Activated CD8-positive, alpha-beta memory T cell treated with anti-CD3 and anti-CD28 coated beads, Interleukin-2, amount 10 ng/mL, durations not matched to agents 7 days and 5 days (primary cell): ENCODE data around the gene DYNLT1. TPM values are rescaled to one million over a fixed set of nuclear protein-coding genes. Genes with fewer than 3 reads are reported as not detected.
"Not testable (repeated sequence)": the region's sequence is repeated elsewhere in the genome, so short reads cannot be mapped to it uniquely, and the experiment has no call there.

ENCODE experiments used
- ATAC-seq: fragments of 150-1000 bp; cut with Tn5 transposase; one replicate; pipeline ENCODE4 v1.10.0; 2021; ENCODE audit warnings: moderate library complexity
- CTCF ChIA-PET: fragments of 350-600 bp; sonication (Branson Sonifier 250); formaldehyde crosslinking; loops from one replicate; lab custom pipeline; 2021; ENCODE audit warnings: antibody characterized with exemption; lab: Charles Lee
- DNase-seq: peaks from one replicate; pipeline ENCODE4 v3.0.0-alpha.2; 2020
- H3K27ac Mint-ChIP-seq: one replicate; pipeline ENCODE4 v1.8.0; 2021; ENCODE audit warnings: mild to moderate bottlenecking, mixed read lengths
- H3K27me3 Mint-ChIP-seq: one replicate; pipeline ENCODE4 v1.8.0; 2021; ENCODE audit warnings: mixed read lengths
- H3K36me3 Mint-ChIP-seq: one replicate; pipeline ENCODE4 v1.8.0; 2021; ENCODE audit warnings: mild to moderate bottlenecking, mixed read lengths
- H3K4me1 Mint-ChIP-seq: one replicate; pipeline ENCODE4 v1.8.0; 2021; ENCODE audit warnings: mixed read lengths
- H3K4me3 Mint-ChIP-seq: one replicate; pipeline ENCODE4 v1.8.0; 2021; ENCODE audit warnings: mild to moderate bottlenecking, moderate library complexity, mixed read lengths
- H3K9me3 Mint-ChIP-seq: one replicate; pipeline ENCODE4 v1.8.0; 2022; ENCODE audit warnings: low read depth, mixed read lengths
- total RNA-seq, 2 experiments: library from RNA; stranded (reverse); gene quantifications; one replicate each; pipeline ENCODE4 v1.2.3, GENCODE V29; 2021

DYNLT1 gene
- total RNA-seq, 2 experiments from 2014 or later, result 109 to 120 TPM

DNA sequence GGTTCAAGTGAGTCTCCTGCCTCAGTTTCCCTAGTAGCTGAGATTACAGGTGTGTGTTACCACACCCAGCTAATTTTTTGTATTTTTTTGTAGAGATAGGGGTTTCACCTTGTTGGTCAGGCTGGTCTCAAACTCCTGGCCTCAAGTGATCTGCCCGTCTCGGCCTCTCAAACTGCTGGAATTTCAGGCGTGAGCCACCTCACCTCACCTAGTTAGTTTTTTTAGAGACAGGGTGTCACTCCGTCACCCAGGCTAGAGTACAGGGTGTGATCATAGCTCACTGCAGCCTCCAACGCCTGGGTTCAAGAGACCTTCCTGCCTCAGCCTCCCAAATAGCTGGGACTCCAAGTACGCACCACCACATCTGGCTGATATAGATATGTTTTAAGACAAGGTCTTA lies 28.2 kb upstream of the DYNLT1 start:
- CTCF ChIA-PET, result interaction anchor here (0.9 to 1.7 kb wide), 5 partner anchors 10 to 31 kb away, joined by 3 to 5 read pairs (median 4); no protein-coding TSS in a partner anchor
- no peaks in the 10 kb centered on the region for H3K27me3 Mint-ChIP-seq
- H3K36me3 Mint-ChIP-seq, result peaks cover 64% of the 10 kb centered on the region
- no peaks in the 10 kb centered on the region for H3K9me3 Mint-ChIP-seq
- peaks cover 13% of the 10 kb centered on the region for H3K4me1 Mint-ChIP-seq
- DNase-seq (peak; percentile 4), ATAC-seq (no peak)
- H3K4me3 Mint-ChIP-seq, result no peak overlapping the region
- H3K27ac Mint-ChIP-seq, result no peak overlapping the region

DNA sequence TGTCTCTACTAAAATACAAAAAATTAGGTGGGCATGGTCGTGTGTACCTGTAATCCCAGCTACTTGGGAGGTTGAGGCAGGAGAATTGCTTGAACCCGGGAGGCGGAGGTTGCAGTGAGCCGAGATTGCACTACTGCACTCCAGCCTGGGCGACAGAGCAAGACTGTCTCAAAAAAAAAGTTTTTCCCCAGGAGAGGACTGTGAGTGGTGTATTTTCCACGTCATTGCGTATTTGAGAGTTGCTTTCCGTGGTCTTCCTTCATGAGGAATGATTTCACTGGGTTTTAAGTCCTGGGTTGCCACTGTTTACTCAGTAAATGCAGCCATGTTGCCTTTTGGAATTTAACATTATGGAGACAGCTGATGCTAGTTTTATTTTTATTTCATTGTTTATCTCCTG lies 27.6 kb upstream of the DYNLT1 start:
- CTCF ChIA-PET, result interaction anchor here (1.2 to 1.7 kb wide), 4 partner anchors 10 to 19 kb away, joined by 3 to 5 read pairs (median 4); no protein-coding TSS in a partner anchor
- DNase-seq, ATAC-seq, H3K4me3 Mint-ChIP-seq, H3K27ac Mint-ChIP-seq, H3K9me3 Mint-ChIP-seq, H3K27me3 Mint-ChIP-seq: not testable (repeated sequence)
- H3K36me3 Mint-ChIP-seq, result peaks cover 66% of the 10 kb centered on the region
- peaks cover 11% of the 10 kb centered on the region for H3K4me1 Mint-ChIP-seq

DNA sequence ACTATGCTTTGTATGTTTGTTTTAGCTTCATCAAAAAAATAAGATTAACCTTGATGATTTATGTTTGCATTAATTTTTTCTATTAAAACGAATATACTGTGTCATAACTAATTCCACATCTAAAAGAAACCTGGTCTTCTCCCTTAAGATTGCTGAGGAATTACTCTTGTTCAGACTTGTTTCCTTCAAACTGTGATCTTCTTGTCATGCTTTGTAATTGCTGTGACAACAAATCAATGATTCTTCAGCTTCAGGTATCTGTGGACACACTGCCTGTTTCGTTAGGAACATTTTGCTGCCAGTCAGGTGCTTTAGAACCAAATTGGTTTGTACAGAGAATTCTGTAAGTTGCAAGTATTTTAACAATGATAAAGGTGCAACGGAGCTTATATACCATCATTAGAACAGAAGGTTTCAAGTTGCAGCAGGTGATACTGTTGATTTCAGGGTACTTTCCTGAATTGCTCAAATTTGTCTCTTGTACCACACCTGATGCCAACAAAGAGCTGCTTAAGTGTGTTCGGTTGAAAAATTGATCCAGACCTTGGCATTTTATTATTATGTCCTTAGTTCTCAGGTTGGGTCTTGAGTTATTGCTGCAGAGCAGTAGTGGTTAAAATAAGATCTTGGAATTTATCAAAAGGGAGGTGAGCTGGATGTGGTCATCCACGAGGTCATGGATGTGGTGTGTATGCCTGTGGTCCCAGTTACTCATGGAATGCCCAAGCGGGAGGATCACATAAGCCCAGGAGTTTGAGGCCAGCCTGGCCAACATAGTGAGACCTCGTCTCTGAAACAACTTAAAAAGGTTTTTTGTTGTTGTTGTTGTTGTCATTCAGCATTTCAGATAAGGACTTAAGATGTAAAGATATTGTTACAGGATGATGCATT lies 24.8 kb upstream of the DYNLT1 start:
- CTCF ChIA-PET, result interaction anchor here (1.9 kb wide), 1 partner anchor 10 kb away, joined by 11 read pairs; no protein-coding TSS in a partner anchor

DNA sequence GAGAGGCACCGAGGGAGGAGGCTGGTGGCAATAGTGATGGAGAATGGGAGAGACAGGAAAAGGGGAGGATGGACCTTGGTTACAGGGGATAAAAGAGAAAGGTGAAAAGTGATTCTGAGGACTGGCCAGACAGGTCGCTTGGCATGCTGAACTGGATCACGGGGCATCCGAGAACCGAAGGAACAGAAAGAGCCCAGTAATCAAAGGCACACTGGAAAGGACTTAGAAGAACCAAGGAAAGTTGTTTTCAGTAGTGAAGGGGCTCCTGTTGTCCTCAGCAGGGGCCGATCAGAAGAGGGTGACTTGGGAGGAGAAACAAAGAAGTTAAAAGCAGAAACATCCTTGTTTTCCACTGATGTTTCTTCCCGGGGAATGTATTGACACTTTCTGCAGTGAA lies 24.2 kb upstream of the DYNLT1 start:
- no peak for ATAC-seq
- no peak for DNase-seq
- Mint-ChIP-seq H3K4me1 (peaks cover 16% of the 10 kb centered on the region), H3K9me3 (no peaks in the 10 kb centered on the region), H3K4me3 (no peak overlapping the region), H3K36me3 (peaks cover 63% of the 10 kb centered on the region), H3K27ac (peak overlapping the region; percentile 38), H3K27me3 (no peaks in the 10 kb centered on the region)
- CTCF ChIA-PET, result interaction anchor here (1.9 kb wide), 1 partner anchor 9 kb away, joined by 11 read pairs; no protein-coding TSS in a partner anchor

More for the DNA sequence above, 24.8 kb upstream of the DYNLT1 start:
- Mint-ChIP-seq H3K4me1 (peaks cover 15% of the 10 kb centered on the region), H3K4me3 (no peak overlapping the region), H3K36me3 (peaks cover 66% of the 10 kb centered on the region), H3K27ac (peak overlapping the region; percentile 53), H3K9me3 (no peaks in the 10 kb centered on the region), H3K27me3 (no peaks in the 10 kb centered on the region)
- no peak for ATAC-seq
- DNase-seq, result no peak

DNA sequence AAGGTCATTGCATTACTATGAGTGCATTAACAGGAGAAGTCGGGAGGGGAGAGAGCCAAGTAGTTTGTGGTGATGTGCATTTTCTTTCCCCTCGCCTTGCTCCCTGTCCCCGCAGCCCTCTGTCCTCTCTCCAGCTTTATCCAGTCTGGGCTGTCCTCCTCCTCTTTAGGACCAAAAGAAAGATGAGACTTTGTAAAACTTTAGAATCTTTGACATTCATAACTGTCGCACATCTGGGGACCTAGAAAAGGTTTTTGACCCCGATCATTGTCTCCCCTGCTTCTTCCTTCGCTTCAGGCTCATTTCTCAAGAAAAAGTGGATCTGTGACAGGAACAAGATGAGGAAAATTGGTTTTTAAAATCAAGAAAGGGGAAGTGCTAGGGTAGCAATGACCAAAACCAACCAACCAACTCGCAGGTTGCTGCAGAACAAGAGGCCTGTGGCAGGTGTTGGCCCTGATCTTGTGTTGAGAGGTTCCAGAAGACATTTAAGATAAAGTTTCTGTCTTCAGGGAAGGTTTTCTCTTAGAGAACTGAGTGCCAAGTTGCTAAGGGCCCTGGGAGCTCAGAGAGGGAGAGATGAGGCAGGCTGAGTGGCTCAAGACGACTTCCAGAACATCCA lies 22.9 kb upstream of the DYNLT1 start:
- Mint-ChIP-seq H3K4me3 (no peak overlapping the region), H3K27me3 (no peaks in the 10 kb centered on the region), H3K9me3 (no peaks in the 10 kb centered on the region), H3K36me3 (peaks cover 65% of the 10 kb centered on the region), H3K27ac (peak overlapping the region; percentile 30), H3K4me1 (peaks cover 16% of the 10 kb centered on the region)
- CTCF ChIA-PET, result no interaction called here
- DNase-seq (peak; percentile 25), ATAC-seq (no peak)

DNA sequence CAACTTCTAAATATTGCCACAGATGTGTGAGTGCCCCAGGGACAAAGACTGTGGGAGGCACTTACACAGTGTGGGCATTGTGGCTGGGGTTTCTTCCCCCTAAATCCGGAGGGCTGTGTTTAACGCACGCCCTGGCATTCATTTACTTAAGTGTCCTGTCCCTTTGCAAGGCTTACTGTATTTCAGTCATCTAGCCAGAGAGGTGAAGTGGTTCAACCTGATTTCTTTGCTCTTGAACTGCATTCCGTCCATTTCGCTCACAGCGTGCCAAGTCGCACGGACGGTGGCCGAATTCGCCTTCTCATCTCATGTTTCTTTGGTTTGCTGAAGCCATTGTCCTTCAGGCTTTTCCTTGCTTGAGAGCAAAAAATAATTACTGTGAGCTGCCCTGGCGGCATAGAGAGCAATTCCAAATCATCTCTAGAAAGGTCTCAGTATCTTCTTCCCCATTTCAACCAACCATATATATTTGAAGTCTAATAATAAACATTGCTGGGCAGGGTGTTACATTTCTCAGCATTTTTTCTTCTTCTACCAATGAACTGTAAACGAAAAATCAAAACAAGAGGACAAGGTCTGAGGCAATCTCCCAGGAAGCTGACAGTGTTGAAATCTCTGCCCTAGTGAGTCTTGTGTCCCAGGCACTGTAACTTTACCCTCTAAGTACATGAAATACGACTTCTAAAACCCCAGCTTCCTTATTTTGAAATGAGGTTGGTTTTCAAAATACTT lies 22.3 kb upstream of the DYNLT1 start:
- no peaks in the 10 kb centered on the region for H3K9me3 Mint-ChIP-seq

DNA sequence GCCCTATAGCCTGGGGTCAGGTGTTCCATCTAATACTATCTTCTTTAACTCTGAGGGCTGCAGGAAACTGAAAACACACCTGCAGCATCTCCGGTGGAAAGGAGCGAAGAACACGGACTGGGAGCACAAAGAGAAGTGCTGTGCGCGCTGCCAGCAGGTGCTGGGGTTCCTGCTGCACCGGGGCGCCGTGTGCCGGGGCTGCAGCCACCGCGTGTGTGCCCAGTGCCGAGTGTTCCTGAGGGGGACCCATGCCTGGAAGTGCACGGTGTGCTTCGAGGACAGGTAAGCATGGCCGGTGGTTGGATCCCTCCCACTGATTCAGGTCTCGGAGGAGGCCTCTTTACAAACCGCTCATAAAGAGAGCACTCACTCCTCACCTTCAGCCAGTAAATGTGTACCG lies 20.8 kb upstream of the DYNLT1 start:
- ATAC-seq (no peak), DNase-seq (peak; percentile 26)
- H3K36me3 Mint-ChIP-seq, result peaks cover 66% of the 10 kb centered on the region
- no peak overlapping the region for H3K4me3 Mint-ChIP-seq
- CTCF ChIA-PET, result interaction anchor here (1.5 kb wide), 1 partner anchor 19 kb away, joined by 3 read pairs; no protein-coding TSS in a partner anchor
- H3K4me1 Mint-ChIP-seq, result peaks cover 16% of the 10 kb centered on the region
- H3K9me3 Mint-ChIP-seq, result no peaks in the 10 kb centered on the region
- H3K27ac Mint-ChIP-seq, result no peak overlapping the region
- H3K27me3 Mint-ChIP-seq, result no peaks in the 10 kb centered on the region

More for the DNA sequence above, 22.3 kb upstream of the DYNLT1 start:
- H3K36me3 Mint-ChIP-seq, result peaks cover 63% of the 10 kb centered on the region
- DNase-seq, result peak; percentile 26
- H3K4me3 Mint-ChIP-seq, result no peak overlapping the region
- H3K4me1 Mint-ChIP-seq, result peaks cover 16% of the 10 kb centered on the region
- peak overlapping the region; percentile 29 for H3K27ac Mint-ChIP-seq
- CTCF ChIA-PET, result no interaction called here
- no peak for ATAC-seq
- H3K27me3 Mint-ChIP-seq, result no peaks in the 10 kb centered on the region

DNA sequence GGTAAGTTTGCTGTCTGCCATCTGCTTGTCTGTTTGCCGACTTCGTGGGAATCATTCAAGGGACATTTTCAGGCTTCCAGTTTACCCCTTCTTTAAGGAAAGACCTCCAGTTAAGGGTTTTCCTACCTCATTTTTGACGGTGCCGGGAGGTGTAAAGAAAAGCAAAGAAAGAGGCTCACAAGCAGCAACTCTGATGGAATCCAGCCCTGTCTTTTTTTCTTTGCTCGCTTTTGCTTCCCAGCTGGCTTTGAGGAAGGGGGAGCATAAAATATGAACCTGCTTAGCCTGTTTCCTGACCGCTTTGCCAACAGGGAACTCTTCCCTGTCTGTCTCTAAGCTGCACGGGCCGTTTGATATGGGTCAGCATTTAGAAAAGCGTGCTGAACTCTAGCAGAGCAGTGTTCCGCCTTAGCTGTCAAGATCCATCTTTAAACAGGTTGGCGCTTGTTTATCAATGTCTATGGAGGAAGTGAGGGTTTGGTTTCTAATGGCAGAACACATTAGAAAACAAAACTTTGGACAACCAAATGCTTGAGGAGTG lies 19.2 kb upstream of the DYNLT1 start:
- H3K27ac Mint-ChIP-seq, result peak overlapping the region; percentile 15
- H3K4me3 Mint-ChIP-seq, result no peak overlapping the region
- peaks cover 25% of the 10 kb centered on the region for H3K4me1 Mint-ChIP-seq
- ATAC-seq, result no peak
- H3K27me3 Mint-ChIP-seq, result no peaks in the 10 kb centered on the region
- no peak for DNase-seq
- CTCF ChIA-PET, result interaction anchor here (0.6 to 6.8 kb wide), 4 partner anchors 14 to 27 kb away, joined by 3 to 75 read pairs (median 20); partner anchors contain the start of genes DYNLT1 and SYTL3
- peaks cover 65% of the 10 kb centered on the region for H3K36me3 Mint-ChIP-seq
- no peaks in the 10 kb centered on the region for H3K9me3 Mint-ChIP-seq

DNA sequence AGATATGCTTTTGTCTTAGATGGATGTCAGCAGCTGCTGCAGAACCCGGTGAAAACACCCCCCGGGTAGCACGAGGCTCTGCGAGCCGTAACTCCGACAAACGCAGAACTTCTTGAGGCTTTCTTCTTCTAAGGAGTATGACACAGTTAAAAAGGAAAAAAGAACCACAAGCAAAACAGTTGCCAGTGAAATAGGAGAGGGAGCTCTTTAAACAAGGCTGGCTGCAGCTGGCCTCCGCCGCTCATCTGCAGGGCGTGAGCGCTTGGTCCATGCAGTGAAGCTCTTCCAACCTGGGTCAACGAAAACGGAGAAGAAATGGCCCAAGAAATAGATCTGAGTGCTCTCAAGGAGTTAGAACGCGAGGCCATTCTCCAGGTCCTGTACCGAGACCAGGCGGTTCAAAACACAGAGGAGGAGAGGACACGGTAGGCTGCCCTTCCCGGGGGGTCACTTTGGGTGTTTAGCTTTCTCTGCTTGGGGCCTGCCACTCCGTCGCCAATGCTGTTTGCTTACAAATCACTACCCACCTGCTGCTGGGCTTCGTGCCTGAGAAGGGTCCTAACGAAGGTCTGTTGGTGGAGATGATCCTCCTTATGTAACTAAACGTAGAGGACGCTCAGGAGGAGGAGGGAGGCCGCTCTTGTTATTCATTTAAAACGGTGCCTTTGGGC lies 18.5 kb upstream of the DYNLT1 start:
- CTCF ChIA-PET, result interaction anchor here (0.6 to 6.8 kb wide), 6 partner anchors 10 to 28 kb away, joined by 3 to 75 read pairs (median 4); partner anchors contain the start of genes DYNLT1 and SYTL3
- ATAC-seq (no peak), DNase-seq (no peak)
- Mint-ChIP-seq H3K9me3 (no peaks in the 10 kb centered on the region), H3K36me3 (peaks cover 62% of the 10 kb centered on the region), H3K4me1 (peaks cover 27% of the 10 kb centered on the region), H3K27ac (no peak overlapping the region), H3K27me3 (no peaks in the 10 kb centered on the region), H3K4me3 (no peak overlapping the region)

DNA sequence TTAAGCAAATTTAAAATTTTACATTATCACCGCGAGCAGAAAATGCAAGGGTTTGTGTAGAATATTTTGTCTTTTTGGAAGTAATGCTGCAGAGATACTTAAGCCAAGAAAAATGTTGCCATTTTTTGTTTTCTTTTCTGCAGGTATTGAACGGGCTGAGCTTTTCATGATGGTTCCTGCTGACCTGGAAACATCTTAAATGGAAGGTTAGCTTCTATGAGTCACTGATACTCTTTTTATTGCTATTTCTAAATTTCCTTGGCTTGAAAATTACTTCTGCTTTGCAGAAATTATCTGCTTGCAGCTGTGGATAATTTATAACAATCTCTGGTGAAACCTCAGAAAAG lies 18.0 kb upstream of the DYNLT1 start:
- Mint-ChIP-seq H3K9me3 (no peaks in the 10 kb centered on the region), H3K27me3 (no peaks in the 10 kb centered on the region), H3K27ac (no peak overlapping the region), H3K36me3 (peaks cover 59% of the 10 kb centered on the region), H3K4me3 (no peak overlapping the region), H3K4me1 (peaks cover 27% of the 10 kb centered on the region)
- DNase-seq (no peak), ATAC-seq (no peak)
- CTCF ChIA-PET, result interaction anchor here (0.8 to 6.8 kb wide), 7 partner anchors 11 to 35 kb away, joined by 3 to 75 read pairs (median 3); partner anchors contain the start of genes DYNLT1 and SYTL3

DNA sequence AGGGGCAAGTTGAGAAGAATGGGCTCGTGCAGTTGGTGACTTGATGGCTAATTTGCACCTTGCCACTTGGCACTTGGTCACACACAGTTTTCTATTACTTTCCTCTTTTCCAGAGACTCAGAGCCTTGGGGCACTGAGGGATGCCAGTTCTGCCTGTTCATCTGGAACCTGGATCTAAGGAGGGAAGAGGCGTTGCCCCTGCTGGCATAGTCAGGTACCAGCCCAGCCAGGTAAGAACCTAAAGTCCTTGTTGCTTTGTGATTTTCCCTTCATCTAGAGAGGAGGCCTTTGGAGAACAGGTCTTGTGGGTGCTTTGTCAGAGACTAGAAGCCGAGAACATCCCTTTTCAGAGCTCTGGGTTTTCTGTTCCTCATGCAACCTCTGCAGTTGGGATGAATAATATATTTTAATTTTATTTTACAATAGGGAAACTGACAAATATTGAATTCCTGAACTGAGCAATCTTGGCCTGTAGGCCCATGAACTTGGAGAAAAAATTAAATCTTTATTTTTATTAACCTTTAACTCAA lies 16.7 kb upstream of the DYNLT1 start:
- H3K4me1 Mint-ChIP-seq, result peaks cover 36% of the 10 kb centered on the region
- no peak overlapping the region for H3K4me3 Mint-ChIP-seq
- H3K36me3 Mint-ChIP-seq, result peaks cover 55% of the 10 kb centered on the region
- no peaks in the 10 kb centered on the region for H3K9me3 Mint-ChIP-seq
- DNase-seq, result no peak
- CTCF ChIA-PET, result interaction anchor here (1.1 to 6.8 kb wide), 5 partner anchors 14 to 128 kb away, joined by 3 to 75 read pairs (median 9); partner anchors contain the start of gene DYNLT1
- no peaks in the 10 kb centered on the region for H3K27me3 Mint-ChIP-seq
- no peak for ATAC-seq
- H3K27ac Mint-ChIP-seq, result peak overlapping the region; percentile 56

DNA sequence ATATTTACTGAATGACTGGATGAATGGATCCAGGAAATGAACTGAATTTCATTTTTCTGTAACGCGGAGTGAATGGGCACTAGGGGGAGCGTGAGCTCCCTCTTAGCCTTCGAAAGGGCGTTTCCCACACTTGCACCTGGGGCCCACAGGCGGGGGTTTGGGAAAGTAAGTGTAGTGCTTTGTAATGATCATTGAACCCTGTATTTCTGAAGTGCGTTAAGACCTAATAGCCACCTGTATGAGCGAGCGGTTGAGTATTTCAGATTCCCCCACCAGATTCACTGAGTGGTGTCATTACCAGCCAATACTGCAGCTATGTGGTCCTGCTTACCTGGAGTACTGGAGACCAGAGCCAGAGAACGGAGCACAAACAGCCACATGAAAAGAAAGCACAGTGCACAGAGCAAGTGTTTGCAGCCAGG lies 15.8 kb upstream of the DYNLT1 start:
- Mint-ChIP-seq H3K4me3 (no peak overlapping the region), H3K27ac (peak overlapping the region; percentile 40), H3K9me3 (no peaks in the 10 kb centered on the region), H3K4me1 (peaks cover 45% of the 10 kb centered on the region), H3K36me3 (peaks cover 59% of the 10 kb centered on the region), H3K27me3 (no peaks in the 10 kb centered on the region)
- peak; percentile 70 for ATAC-seq
- CTCF ChIA-PET, result interaction anchor here (0.6 to 6.8 kb wide), 16 partner anchors 9 to 442 kb away, joined by 3 to 75 read pairs (median 4); partner anchors contain the start of gene DYNLT1
- DNase-seq, result peak; percentile 61
